ENCODE data around the gene SCN10A. TPM values are rescaled to one million over a fixed set of nuclear protein-coding genes. Genes with fewer than 3 reads are reported as not detected.

The SCN10A gene
- total RNA-seq, 2 donors from 2014 or later, result not detected

- intact Hi-C loops (cut with DNase I, micrococcal nuclease), result no loop called here
- ATAC-seq (no peak), DNase-seq (no peak)
Measured at GRCh38 chr3:38669668-38670067, 146.3 kb downstream of the SCN10A start.

- intact Hi-C loops (cut with DNase I, micrococcal nuclease), result no loop called here
- ATAC-seq (peak; percentile 73), DNase-seq (no peak)
Measured at GRCh38 chr3:38662544-38662943, 153.5 kb downstream of the SCN10A start.

- no peak for ATAC-seq
- intact Hi-C loops (cut with DNase I, micrococcal nuclease), result loop anchor here in 1 of 2 donors (10.0 kb wide), 1 partner anchor 134 kb away; no protein-coding TSS in a partner anchor
- no peak for DNase-seq
Measured at GRCh38 chr3:38658841-38659240, 157.2 kb downstream of the SCN10A start.

GRCh38 chr3:38657369-38657768 lies 158.6 kb downstream of the SCN10A start:
- DNase-seq (no peak), ATAC-seq (no peak)
- intact Hi-C loops (cut with DNase I, micrococcal nuclease), result loop anchor here in 1 of 2 donors (10.0 kb wide), 1 partner anchor 133 kb away; no protein-coding TSS in a partner anchor

- DNase-seq, result no peak
- no peak for ATAC-seq
- intact Hi-C loops (cut with DNase I, micrococcal nuclease), result loop anchor here in 1 of 2 donors (10.0 kb wide), 1 partner anchor 131 kb away; no protein-coding TSS in a partner anchor
Measured at GRCh38 chr3:38655708-38656300, 160.2 kb downstream of the SCN10A start.

GRCh38 chr3:38653685-38654537 lies 162.1 kb downstream of the SCN10A start:
- peak; percentile 77 for ATAC-seq
- intact Hi-C loops (cut with DNase I, micrococcal nuclease), result loop anchor here (5.0 to 10.0 kb wide), 2 partner anchors 129 to 132 kb away; no protein-coding TSS in a partner anchor

GRCh38 chr3:38652934-38653333 lies 163.1 kb downstream of the SCN10A start:
- DNase-seq, result no peak
- no peak for ATAC-seq
- intact Hi-C loops (cut with DNase I, micrococcal nuclease), result loop anchor here (5.0 to 10.0 kb wide), 2 partner anchors 128 to 131 kb away; no protein-coding TSS in a partner anchor

More at GRCh38 chr3:38653685-38654537, 162.1 kb downstream of the SCN10A start:
- no peak for DNase-seq

- peak; percentile 68 for ATAC-seq
- DNase-seq, result peak; percentile 52 to 70
- intact Hi-C loops (cut with DNase I, micrococcal nuclease), result loop anchor here (5.0 to 10.0 kb wide), 2 partner anchors 126 to 129 kb away; no protein-coding TSS in a partner anchor
Measured at GRCh38 chr3:38651153-38651789, 164.7 kb downstream of the SCN10A start.

- DNase-seq, result no peak
- intact Hi-C loops (cut with DNase I, micrococcal nuclease), result loop anchor here (5.0 to 10.0 kb wide), 2 partner anchors 126 to 128 kb away; no protein-coding TSS in a partner anchor
- no peak for ATAC-seq
Measured at GRCh38 chr3:38650248-38650951, 165.6 kb downstream of the SCN10A start.

- ATAC-seq (peak; percentile 84), DNase-seq (peak in 1 of 2 donors; percentile 54)
- intact Hi-C loops (cut with DNase I, micrococcal nuclease), result loop anchor here (5.0 to 10.0 kb wide), 2 partner anchors 125 to 127 kb away; no protein-coding TSS in a partner anchor
Measured at GRCh38 chr3:38649500-38650247, 166.3 kb downstream of the SCN10A start, which contains the start of gene SCN5A. SCN5A (minus strand) TSS chr3:38649687; CDS start chr3:38633307, 16,380 bp downstream.

GRCh38 chr3:38648659-38649499 lies 167.1 kb downstream of the SCN10A start:
- DNase-seq, result peak in 1 of 2 donors; percentile 25
- intact Hi-C loops (cut with DNase I, micrococcal nuclease), result no loop called here
- no peak for ATAC-seq

- DNase-seq, result no peak
- intact Hi-C loops (cut with DNase I, micrococcal nuclease), result no loop called here
Measured at GRCh38 chr3:38648024-38648658, 167.9 kb downstream of the SCN10A start.

GRCh38 chr3:38647217-38647970 lies 168.6 kb downstream of the SCN10A start:
- intact Hi-C loops (cut with DNase I, micrococcal nuclease), result no loop called here
- ATAC-seq, result no peak
- no peak for DNase-seq

More at GRCh38 chr3:38648024-38648658, 167.9 kb downstream of the SCN10A start:
- ATAC-seq, result no peak
